Stimulated activated CD4-positive, alpha-beta T cell treated with anti-CD3 and anti-CD28 coated beads, Interleukin-2, amount 100 ng/mL, for 24 hours (primary cell): Measurements from ENCODE around the gene MIB1.

ENCODE experiments used
- DNase-seq, 2 donors: peaks; one replicate each; pipeline ENCODE4 v3.0.0-alpha.2; 2020

Gene MIB1

DNA sequence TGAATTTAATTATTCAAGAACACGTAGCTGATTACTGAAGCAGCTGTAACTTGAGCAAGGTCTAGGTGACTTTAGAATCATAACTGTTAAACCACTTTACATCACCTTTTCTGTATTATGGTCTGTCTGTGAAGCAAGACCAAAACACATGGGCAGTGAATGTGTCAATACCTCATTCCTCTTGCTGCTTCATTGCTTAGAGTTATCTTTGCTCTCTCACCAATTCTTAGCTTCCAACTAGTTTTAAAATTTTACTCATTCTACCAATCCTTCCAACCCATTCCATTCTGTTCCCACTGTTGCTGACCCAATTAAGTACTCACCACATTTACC lies 80.2 kb downstream of the MIB1 start:
- DNase-seq: no peak

DNA sequence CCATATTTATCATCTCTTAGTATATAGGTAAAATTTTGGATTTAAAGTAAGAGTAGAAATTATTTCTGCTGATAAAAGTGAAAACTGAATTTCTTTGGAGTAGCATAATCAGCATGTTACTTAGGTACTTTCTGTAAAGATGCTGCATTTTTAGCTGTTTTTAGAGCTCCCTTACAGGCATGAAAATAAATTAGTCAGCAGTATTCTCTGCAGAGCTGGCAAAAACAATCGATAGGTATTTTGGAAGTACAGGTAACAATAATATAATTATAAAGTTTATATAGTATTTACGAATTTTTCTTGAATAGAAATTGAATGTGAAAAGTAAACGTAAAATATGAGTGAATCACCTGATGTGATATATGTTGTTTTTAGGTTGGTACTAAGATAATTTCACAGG lies 83.3 kb downstream of the MIB1 start:
- DNase-seq: no peak

DNA sequence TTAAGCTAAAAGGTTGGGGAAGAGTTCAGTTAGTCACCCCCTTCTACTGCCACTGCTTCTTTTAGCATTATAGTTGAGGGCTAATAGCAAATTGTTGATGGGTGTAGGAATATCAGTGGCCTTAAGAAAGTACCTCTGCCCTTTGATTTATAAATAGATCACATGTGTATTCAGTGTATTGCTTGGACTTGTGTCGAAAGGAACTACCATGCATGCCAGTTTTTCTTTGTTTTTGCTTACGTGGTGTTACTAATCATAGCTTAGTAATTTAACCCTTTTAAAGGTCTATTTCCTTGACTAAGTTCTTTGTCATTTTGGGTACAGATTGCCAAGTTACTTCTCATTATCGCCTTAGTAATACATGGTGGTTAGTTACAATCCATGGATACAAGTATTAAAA lies 85.6 kb downstream of the MIB1 start:
- no peak for DNase-seq

DNA sequence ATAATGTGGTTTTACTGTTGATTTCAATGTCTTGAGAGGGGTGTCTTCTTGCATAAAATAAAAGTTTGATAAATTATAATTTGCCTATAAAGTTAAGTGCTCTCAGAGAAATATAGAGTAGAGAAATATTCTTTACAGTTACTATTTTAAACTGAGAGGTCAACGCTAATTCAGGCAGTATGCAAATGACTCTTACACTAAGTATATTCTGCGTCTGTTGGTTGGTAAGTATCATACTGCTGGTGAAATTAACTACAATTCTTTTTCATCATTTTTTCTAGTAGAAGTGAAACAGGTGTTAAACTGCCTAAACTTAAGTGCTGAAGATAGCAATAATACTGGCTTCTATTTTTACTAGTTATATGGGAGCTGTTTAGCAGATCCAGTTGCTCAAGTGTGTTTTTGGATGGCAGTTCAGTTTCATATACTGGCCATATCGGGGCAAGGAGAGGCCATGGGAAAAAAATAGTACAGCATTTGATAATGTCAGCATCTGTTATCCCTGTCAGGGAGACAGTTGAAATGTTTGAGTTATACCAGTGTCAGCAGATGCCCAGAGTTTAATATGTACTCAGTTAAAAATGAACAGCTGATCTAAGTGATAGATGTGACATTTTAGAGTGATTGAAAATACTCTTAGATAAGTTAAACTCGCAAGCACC lies 86.2 kb downstream of the MIB1 start:
- DNase-seq: no peak

DNA sequence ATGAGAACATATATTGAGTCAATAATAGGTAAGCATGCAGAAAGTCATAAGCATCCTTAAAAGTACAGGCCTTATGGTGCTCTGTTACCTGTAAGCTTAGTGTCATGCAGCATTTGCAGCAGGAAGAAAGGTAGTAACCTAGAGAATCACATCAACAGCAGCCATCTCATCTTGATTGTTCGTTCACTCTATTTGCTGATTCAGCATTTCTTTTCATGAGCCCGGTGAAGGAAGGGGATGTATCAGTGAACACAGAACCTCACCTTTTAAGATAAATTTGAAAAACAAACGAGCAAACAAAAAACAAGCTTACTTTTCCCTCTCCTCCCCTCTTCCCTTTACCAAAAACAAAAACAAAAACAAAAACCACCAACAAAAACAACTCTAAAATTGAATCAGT lies 89.9 kb downstream of the MIB1 start:
- DNase-seq: no peak

DNA sequence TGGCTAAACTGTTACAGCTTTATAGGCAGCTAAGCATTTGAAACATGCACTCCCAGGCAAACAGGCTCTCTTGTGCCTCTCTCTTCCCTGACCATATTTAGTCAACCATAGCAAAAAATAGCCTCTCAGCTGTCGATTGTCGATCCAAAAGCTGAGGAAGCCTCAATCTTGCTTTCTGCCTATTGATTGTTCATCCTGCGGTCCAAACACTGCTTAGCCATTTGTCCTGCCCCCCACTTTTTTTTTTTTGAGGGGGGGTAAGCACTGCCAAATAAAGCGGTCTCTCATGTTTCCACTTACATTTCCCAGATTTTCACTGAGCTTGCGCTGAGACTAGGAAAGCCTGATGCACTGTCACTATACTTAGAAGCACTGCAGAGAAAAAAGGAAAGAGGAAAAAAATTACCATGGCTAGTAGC lies 90.8 kb downstream of the MIB1 start:
- DNase-seq: no peak

DNA sequence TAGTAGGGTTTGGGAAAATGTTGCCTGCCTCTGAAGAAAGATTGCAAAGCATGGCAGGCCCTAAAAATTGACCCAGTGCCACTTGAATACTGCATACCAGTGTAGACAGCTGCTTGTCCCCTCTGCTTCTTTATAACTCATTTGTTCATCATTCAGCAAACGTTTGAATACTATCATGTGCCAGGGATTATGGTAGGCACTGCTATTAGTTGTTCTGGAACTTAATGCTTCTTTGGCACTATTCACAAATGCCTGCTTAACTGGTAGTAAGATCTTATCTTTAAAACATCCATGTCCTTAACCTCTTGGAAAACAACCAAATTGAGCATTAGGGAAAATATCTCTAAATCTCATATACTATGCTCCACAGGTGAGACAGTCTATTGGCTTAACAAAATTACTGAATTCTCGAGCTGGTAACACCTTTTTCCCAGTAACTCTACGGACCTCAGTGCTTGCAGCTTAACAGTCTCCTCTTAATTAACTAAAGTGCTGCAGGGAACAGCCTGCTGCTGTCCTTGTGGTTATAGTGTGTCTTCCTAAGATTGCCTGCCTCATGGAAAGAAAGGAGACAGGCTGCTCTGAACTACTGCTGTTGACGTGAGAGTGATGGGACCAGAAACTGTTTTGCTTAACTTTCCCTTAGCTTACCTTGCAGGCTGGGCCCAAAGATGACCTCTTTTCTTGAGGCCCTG lies 93.2 kb downstream of the MIB1 start:
- no peak for DNase-seq

DNA sequence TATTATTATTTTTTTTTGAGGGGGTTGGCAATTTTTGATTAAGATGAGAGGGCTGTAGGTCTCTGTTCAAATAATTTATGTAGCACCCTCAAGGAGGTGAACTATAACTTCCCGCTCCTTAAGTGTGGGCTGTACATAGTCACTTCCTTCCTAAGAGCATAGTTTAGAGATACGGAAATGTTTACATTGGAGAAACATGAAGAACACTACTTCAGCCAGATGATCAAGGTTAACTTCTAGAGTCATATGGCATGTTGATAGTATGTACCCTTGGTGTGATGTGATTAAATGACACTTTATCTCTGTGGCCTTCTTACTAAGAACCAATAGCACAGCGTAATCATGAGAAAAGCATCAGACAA lies 93.7 kb downstream of the MIB1 start:
- DNase-seq: no peak

DNA sequence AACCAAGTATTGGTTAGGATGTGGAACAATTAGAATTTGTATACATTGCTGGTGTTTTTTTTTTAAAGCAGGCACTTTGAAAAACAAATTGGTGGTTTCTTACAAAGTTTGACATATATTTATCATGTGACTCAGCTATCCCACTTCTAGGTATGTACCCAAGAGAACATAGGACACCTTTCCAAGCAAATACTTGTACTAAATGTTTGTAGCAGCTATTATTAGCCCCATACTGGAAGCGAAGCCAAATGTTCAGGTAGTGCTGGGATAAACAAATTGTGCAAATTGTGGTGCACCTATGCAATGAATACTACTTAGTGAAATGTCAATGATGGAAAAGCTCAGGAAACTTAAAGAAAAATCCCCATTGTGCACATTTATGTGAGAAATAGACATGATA lies 101.0 kb downstream of the MIB1 start:
- no peak for DNase-seq

DNA sequence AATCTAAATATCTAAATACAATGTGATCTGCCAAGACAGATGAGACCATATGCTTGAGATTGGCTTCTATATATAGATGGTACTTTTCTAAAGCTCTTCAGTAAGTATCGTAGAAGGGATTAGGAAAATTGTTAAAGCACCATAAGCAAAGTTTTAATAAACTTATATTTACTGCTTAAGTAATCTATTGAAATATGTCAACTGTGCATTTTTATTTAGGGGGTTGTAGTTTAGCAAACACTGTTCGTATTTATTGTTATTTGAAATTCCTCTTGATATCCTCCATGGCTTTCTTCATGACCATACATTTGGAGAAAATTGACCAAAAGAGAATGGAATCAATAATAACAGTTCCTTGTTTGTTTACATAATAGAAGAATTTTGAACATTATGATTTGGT lies 102.7 kb downstream of the MIB1 start:
- no peak for DNase-seq

DNA sequence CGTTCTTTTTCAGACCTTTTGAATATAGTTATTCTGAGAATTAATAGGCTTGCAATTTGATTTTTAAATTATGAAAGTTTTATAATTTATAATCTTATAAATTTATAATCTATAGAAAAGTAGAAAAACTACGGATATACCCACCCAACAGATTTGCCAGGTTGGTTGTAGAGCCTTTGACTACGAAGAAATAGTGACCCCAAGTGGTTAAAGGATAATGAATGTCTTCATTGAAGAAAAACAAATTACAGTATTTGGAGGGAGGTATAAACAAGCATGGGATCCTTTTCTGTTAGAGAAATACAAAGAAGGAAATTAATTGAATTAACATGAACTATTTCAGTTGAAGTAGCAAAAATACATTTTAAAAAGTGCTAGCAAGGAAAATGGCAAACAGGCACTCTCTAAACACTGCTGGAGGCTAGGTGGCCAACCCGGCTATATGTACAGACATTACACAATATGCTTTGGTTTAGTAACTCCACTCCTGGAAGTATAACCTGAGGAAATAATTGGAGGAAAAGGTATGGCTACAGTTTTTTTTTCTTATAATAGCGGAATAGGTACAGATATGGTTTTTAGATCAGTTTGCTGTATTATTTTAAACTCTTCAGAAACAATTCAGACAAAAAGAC lies 110.9 kb downstream of the MIB1 start:
- DNase-seq: no peak

DNA sequence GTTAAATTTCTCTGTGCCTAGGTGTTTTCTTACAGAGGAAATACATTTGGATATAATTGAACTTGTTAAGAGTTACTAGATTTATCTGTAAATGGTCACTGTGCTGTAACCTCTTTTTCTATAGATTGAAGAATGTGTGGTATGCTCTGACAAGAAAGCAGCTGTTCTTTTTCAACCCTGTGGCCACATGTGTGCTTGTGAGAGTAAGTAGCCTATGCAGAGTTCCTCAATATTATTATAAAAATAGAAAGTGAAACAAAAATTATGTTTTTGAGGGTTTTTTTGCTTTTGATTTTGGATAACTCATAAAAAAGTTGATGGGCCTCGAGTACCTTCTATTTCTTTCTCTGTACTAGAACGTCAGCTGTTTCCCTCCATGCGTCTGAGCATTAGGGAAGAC lies 112.4 kb downstream of the MIB1 start:
- no peak for DNase-seq

DNA sequence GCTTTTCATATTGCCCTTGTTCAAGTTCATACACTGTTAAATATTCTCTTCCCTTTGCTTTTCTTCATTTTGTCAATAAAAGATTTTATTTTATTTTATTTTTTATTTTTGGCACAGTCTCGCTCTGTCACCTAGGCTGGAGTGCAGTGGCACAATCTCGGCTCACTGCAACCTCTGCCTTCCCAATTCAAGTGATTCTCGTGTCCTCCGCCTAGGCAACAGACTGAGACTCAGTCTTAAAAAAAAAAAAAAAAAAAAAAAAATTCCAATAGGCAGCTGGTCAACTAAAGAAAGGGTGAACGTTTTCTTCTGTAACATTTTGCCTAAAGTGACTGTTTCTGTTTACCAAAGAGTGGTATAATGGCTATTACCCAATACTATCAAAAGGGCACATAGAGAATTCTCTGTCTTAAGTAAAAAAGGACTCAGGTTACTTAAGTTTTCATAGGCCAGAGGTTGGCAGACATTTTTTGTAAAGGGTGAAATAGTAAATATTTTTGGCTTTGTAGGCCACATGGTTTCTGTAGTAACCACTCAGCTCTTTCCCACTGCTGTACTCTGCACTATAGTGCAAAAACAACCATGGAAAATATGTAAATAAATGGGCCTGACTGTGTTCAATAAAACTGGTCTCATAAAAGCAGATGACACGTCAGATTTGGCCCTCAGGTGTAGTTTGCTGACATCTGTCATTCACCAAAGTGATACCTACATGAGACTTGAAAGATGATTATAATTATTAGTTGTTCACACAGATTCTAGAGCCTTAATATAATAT lies 113.4 kb downstream of the MIB1 start:
- DNase-seq: no peak

DNA sequence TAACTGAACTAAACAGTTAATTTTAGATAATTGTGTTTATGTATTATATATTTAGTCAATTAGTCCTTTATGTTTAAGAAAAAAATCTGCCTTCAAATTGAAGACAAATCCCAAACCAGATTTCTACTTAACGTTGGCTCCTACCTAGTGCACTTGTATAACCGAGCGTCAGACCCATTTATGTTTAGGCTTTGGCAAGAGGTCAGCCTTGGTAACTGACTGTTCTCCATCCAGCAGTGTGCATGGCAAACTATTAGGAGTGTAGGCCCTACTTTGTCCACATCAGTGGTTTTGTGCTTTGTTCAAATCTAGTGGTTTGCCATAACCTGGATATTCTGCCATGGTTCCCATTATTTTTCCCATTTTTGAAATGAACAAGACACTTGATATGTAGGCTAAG lies 114.8 kb downstream of the MIB1 start:
- DNase-seq: no peak

DNA sequence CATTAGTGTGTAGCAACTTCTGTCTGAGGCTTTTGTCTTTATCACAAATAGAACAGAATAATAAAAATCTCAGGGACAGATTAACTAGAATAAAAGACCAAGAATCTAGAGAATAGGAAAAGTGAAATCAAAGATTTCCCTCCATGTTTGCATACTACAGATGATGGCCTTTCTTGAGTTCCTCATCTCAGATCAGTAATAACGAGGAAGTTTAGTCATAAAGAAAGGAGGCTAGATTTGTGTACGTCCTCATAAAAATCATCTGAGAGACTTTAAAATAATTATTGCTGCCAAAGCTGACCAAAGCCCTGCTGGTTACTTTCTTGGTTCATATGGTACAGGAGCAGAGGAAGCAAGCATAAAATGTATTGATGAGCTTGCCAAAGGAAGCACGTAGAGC lies 117.3 kb downstream of the MIB1 start:
- DNase-seq: no peak

DNA sequence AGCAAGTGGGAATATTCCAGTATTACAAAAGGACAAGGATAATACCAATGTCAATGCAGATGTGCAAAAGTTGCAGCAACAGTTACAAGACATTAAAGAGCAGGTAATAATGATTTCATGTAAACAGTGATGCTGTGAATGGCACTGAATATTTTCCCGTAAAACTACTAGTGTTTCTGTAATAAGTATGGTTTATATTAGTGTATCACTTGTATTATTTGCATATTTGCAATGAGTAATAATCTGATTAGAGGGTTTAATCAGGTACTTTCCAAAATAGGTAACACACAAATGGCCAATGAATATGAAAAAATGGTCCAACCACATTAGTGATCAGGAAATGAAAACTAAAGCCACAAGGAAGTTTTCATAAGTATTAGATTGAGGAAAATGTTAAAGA lies 118.0 kb downstream of the MIB1 start:
- DNase-seq: no peak

DNA sequence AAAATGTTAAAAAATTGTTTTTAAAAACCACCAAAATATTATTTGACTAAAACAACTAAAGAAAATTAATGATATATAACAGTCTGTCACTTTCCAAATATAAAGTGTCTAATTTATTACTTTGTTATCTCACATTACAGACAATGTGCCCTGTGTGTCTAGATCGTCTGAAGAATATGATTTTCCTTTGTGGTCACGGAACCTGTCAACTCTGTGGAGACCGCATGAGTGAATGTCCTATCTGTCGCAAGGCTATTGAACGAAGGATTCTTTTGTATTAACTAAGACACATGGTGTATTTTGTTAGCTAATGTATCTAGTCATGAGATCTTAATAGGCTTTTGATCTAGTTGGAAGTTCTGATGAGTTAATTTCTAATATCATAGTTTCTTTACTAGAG lies 123.8 kb downstream of the MIB1 start:
- no peak for DNase-seq

DNA sequence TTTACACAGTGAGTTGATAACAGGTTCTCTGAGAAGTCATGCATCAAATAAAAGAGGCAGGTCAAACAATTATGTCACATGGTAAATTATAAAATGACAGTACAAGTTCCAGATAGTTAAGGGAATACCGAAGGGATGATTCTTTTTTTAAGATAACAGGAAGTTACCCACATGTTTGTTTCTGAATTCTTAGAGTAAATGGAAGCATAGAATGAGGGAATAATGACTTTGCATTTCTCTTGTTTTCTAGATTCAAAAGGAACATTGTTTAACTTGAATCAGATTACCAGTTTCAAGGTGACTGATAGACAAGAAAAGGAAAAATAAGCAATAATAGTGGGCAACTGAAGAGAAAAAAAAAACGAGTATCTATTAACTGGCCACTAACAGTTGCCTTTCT lies 124.5 kb downstream of the MIB1 start:
- DNase-seq: no peak

DNA sequence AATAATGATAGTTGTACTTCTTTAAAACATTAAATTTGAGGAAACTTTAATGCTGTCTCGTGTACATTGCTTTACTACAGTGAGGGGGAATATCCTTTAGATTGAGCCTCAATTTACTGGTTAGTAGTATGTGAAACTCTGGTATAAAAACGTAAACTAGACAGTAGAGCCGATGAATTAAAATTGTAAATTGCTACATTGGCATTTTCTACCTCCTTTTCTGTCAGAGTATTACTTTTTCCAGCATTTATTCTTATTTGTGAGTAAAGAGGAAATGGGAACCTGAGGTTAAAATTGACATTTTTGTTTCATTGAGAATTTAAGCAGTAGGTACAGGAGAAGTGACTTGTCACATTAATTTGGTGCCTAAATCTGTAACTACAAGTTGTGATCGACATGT lies 128.2 kb downstream of the MIB1 start:
- DNase-seq: no peak

DNA sequence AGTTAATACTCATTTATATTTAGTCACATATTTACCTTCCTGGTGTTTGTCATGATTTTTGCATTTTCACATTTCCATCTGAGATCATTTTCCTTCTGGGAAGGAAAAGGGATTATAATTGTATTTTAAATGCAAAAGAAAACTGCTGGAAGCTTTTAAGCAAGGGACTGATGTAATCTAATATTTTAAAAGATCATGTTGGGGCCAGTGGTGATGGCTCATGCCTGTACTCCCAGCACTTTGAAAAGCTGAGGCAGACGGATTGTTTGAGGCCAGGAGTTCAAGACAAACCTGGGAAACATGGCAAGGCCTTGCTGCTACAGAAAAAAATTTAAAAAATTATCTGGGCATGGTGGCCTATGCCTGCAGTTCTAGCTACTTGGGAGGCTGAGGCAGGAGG lies 149.0 kb downstream of the MIB1 start:
- no peak for DNase-seq

DNA sequence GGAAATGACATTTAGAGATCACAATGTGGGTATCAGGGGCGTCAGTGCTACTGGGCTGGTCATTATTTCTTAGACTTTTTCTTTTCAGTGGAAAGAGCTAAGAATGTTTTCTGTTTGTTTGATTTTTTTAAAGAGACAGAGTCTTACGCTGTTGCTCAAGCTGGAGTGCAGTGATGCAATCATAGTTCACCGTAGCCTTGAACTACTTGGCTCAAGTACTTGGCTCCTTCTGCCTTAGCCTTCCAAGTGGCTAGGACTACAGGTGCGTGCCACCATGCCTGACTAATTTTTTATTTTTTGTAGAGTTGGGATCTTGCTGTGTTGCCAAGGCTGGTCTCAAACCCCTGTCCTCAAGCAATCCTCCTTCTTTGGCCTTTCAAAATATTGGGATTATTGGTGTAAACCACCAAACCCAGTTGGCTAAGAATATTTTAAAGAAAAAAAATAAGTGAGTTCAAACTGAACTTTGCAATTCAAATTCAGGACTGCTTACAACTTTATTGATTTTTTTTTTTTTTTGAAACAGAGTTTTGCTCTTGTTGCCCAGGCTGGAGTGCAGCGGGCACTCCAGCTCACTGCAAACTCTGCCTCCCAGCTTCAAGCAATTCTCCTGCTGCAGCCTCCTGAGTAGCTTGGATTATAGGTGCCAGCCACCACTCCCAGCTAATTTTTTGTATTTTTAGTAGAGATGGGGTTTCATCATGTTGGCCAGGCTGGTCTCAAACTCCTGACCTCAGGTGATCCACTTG lies 154.2 kb downstream of the MIB1 start:
- no peak for DNase-seq

DNA sequence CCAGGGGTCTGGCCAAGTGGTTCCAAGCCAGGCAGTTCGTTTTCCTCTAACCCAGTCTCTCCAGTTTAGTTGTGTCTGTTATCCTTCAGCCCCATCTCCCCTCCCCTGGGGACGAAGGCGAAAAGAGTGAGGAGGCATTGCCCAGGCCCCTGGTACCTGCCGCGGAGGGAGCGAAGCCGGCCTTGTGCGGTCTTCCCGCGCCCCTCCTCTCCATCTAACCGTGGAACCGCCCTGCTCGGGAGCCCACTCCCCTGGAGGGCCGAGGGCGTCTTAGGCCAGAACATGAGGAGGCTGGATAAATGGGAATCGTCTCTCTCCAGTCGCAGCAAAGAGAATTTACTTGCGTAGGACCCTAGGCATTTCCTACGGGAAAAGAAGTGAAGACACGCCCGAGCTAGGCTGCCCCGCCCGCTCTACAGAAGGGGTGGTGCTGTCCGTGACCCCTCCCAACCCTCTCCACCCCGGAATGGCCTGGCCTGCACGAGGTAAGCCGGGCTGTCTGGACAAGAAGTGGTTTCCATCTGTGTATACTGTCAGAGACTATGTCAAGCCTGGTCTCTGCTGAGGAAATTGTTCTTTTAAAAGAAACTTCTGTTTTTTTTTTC lies 156.2 kb downstream of the MIB1 start:
- DNase-seq: no peak

DNA sequence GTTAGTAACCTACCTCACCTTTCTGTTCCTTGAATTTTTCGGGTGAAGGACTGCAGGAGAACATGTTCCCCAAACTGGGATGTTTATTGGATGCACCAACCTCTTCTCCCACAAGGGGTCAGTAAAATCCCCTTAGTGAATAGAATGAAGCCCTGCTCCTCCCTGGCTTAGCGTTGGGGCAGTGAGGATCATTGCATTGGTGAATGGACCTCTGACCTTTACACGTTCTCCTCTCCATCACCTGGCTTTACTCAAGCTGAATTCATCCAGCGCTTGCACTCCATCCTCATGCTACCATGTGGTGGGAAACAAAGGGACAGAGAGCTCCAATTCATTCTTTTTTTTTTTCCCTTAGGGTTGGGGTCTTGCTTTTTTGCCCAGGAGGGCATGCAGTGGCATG lies 157.2 kb downstream of the MIB1 start:
- peak in 1 of 2 donors; percentile 12 for DNase-seq
